HT1080 (cell line): ENCODE data around the gene MAP3K19. TPM values are rescaled to one million over a fixed set of nuclear protein-coding genes. Genes with fewer than 3 reads are reported as not detected.
"Not testable (repeated sequence)": the region's sequence is repeated elsewhere in the genome, so short reads cannot be mapped to it uniquely, and the experiment has no call there.

Experiments used
- DNase-seq: peaks from one replicate; pipeline ENCODE4 v3.0.0-alpha.2; 2015; ENCODE audit warnings: low read depth
- polyA plus RNA-seq, 2 experiments: library from polyadenylated mRNA; depleted of rRNA; stranded (reverse); fragments of >200 nt; gene quantifications; 2 replicates each; pipeline ENCODE4 v1.2.3, GENCODE V29; 2015
- total RNA-seq: library from RNA; depleted of rRNA; stranded (reverse); fragments of >200 nt; shearing (Covaris generic); gene quantifications from 2 replicates; pipeline ENCODE4 v1.2.3, GENCODE V29; 2014; rRNA removed

Gene MAP3K19, protein sequence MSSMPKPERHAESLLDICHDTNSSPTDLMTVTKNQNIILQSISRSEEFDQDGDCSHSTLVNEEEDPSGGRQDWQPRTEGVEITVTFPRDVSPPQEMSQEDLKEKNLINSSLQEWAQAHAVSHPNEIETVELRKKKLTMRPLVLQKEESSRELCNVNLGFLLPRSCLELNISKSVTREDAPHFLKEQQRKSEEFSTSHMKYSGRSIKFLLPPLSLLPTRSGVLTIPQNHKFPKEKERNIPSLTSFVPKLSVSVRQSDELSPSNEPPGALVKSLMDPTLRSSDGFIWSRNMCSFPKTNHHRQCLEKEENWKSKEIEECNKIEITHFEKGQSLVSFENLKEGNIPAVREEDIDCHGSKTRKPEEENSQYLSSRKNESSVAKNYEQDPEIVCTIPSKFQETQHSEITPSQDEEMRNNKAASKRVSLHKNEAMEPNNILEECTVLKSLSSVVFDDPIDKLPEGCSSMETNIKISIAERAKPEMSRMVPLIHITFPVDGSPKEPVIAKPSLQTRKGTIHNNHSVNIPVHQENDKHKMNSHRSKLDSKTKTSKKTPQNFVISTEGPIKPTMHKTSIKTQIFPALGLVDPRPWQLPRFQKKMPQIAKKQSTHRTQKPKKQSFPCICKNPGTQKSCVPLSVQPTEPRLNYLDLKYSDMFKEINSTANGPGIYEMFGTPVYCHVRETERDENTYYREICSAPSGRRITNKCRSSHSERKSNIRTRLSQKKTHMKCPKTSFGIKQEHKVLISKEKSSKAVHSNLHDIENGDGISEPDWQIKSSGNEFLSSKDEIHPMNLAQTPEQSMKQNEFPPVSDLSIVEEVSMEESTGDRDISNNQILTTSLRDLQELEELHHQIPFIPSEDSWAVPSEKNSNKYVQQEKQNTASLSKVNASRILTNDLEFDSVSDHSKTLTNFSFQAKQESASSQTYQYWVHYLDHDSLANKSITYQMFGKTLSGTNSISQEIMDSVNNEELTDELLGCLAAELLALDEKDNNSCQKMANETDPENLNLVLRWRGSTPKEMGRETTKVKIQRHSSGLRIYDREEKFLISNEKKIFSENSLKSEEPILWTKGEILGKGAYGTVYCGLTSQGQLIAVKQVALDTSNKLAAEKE (N-terminal part only)
- total RNA-seq = not detected in 2 replicates
- polyA plus RNA-seq (2015; cell fraction: cytosol; rRNA removed) = not detected in 2 replicates
- not detected in 2 replicates for polyA plus RNA-seq (2015; cell fraction: nucleus; rRNA removed)

DNA sequence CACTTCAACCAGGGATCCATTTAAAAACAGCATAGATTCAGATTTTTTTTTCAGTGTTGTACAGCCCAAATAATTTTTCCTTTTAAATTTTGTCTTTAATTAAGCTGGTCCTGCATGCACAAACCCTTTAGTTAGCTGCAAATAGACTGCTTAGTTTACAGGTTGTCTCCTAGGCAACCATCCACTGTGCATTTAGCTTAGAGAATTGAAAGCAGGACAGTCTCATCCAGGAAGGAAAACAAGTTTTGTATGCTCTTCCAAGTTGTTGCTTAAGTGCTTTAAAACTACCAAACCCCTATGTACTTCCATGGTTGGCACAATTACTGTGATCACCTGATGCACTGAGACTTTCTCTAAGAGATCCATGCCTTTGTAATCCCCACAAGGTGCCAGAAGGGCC lies at the start of gene MAP3K19:
MAP3K19 (minus strand) TSS at position 148 of the 400 bp plus-strand sequence. CDS start 22,800 bp downstream, outside the sequence.
- no peak for DNase-seq

DNA sequence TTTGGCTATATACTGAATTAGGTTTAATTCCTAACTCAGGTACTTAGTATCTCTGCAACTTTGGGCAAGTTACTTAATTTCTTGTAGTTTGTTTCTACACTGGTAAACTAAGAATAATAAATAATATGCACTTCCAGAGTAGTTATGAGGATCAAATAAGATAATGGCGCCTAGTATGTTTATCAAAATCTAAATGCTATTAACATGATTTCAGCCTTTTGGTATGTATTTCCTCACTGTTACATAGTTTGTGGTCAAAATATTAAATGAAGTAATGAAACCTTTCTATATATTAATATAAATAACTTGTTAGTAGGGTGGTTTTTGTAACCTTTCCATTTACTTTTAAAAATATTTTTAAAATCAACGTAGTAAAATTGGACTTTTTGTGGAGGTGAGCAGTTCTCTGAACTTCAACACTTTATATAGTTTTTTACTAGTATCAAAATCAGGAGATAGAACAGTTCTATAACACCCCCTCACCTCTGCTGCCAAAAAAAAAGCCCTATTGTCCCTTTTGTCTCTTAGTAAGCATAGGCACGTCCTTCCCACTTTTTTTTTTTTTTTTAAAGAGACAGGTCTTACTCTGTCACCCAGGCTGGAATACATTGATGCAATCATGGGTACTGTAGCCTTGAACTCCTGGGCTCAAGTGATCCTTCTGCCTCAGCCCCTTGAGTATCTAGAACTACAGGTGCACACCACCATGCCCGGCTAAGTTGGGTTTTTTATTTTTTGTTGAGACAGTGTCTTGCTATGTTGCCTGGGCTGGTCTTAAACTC lies 49.6 kb upstream of the MAP3K19 start:
- DNase-seq = no peak

DNA sequence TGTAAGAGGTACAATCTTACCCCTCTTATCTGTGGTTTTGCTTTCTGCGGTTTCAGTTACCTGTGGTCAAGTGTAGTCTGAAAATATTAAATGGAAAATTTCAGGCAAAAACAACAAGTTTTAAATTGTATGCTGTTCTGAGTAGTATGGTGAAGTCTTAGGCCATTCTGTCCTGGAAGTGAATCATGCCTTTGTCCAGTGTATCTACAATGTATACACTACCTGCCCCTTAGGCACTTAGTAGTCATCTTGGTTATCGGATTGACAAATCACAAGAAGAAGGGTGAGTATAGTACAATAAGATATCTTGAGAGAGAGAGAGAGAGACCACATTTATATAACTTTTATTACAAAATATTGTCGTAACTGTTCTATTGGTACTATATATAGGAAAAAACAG lies 48.3 kb upstream of the MAP3K19 start:
- no peak for DNase-seq

DNA sequence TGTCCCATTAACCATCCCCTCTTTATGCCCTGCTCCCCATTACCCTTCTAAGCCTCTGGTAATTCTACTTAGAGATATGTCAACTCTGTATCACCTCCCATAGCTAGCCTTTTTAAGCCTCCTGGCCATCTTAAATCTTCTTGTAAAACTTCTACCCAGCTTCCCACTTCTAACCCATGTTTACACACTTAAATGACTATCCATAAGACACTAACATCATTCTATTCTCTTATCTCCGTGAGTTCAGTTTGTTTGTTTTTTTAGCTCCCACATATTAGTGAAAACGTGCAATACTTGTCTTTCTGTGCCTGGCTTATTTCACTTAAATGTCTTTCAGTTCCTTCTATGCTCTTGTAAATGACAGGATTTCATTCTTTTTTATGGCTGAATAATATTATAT lies 47.3 kb upstream of the MAP3K19 start:
- no peak for DNase-seq

DNA sequence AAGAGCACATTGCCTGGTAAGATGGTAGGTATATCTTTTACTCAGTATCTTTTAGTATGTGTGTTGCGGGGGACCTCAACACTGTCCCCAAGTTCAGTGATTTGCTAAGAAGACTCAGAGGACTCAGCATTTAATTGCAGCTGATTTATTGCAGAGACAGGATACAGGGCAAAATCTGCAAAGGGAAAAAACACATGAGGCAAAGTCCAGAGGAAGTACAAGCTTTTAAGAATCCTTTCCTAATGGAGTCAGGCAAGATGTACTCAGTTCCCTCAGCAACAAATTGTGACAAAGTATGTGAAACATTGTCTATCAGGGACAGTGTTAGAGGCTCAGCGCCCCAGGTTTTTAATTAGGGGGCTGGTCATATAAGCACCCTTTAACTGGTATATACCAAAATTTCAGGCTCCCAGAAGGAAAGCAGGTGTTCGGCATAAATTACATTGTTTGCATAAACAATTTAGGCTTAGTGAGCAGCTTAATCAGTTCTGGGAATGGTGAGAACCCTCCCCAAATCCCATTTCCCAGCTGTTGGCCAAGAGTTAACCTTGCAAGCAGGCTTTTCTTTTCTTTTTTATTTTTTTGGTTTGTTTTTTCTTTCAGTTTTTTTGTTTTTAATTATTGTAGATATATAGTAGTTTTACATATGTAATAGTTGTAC lies 46.6 kb upstream of the MAP3K19 start:
- DNase-seq = no peak

DNA sequence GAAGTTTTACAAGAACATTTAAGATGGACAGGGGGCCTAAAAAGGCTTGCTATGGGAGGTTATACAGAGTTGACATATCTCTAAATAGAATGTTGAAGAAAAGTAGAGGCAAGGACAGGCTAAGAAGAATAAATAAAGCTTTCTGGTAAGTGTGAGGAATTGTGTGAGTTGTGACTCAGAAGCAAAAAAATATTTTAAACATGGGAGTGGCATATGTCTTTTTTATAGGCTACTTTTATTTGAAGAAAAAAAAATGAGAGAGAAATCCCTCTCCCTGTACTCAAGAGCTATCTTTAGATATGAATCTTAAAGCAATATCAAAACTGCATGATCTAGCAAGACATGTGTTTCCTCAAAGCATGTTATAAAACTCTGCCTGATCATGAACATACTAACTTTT lies 45.9 kb upstream of the MAP3K19 start:
- DNase-seq = no peak

DNA sequence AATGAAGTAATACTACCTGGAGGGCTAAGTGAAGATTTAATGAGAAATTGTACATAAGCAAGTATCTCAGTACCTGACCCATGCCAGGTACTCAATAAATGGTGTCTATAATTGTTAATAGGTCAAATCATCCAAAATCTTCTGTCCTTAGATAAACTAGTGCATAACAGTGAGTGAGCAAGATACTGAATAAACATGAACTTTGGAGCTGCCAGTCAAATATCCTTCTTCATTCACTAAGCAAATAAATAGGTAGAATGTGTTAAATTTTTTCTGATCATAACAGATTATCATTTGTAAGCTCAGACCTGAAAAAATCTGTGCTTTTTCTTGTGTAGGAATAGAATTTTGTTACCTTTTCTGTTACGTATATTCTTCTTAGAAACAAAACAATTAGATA lies 44.4 kb upstream of the MAP3K19 start:
- no peak for DNase-seq

DNA sequence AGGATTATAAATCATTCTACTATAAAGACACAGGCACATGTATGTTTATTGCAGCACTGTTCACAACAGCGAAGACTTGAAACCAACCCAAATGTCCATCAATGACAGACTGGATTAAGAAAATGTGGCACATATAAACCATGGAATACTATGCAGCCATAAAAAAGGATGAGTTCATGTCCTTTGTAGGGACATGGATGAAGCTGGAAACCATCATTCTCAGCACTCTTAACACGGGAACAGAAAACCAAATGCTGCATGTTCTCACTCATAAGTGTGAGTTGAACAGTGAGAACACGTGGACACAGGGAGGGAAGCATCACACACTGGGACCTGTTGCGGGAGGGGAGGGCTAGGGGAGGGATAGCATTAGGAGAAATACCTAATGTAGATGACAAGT lies 42.4 kb upstream of the MAP3K19 start:
- not testable (repeated sequence) for DNase-seq

DNA sequence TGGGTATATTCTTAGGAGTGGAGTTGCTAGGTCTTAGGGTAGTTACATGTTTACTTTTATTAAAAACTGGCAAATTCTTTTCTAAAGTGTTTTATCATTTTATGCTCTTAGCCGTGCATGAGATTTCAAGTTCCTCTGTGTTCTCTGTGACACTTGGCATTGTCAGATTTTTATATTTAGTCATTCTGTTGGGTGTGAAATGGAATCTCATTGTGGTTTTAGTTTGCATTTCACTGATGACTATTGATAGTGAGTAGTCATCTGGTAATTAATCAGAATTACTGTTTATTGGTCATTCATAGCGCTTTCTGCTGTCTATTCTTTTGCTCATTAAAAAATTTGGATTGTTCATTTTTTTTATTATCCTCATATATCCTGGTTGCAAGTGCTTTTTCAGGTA lies 39.0 kb upstream of the MAP3K19 start:
- no peak for DNase-seq

DNA sequence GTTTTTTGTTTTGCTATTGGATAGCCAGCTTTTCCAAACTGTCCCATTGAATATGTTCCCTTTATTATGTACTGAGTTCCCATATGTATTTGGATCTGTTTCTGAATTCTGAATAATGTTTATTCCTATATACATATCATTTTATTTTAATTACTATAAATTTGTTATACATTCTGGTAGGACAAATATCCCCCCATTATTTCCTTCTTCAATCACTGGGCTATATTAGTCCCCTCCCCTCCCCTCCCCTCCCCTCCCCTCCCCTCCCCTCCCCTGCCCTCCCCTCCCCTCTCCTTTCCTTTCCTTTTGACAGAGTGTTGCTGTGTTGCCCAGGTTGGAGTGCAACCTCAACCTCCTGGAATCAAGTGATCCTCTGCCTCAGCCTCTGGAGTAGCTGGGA lies 31.2 kb upstream of the MAP3K19 start:
- no peak for DNase-seq

DNA sequence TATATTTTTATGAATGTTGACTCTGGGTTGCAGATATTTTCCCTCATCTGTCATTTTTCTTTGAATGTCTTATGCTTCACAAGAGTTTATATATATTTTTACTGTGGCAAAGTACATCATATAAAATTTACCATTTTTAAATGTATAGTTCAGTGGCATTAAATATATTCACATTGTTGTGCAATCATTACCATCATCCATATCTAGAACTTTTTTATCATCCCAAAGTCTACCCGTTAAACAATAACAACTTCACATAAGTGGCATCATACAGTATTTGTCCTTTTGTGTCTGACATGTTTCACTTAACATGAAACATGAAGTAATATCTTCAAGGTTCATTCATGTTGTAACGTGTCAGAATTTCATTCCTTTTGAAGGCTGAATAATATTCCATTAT lies 29.3 kb upstream of the MAP3K19 start:
- DNase-seq = no peak

DNA sequence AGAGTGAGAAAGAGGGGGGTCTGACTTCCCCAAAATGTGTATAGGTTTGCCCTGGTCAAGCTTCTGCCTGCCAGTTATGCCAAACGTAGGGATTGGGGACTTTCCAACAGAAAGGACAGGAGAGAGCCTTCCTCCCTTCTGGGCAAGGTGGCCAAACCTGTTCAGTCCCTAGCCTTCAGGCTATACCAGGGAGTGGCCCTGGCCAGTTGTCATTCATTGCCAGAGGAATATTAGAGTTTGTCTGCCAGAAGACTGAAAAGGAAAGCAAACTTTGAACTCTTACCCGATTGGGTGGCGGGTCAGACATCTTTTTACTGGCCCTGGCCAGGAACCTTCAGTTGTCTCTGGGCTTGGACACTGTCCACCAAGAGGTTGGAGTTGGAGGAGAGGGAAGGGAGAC lies 27.0 kb upstream of the MAP3K19 start:
- no peak for DNase-seq

DNA sequence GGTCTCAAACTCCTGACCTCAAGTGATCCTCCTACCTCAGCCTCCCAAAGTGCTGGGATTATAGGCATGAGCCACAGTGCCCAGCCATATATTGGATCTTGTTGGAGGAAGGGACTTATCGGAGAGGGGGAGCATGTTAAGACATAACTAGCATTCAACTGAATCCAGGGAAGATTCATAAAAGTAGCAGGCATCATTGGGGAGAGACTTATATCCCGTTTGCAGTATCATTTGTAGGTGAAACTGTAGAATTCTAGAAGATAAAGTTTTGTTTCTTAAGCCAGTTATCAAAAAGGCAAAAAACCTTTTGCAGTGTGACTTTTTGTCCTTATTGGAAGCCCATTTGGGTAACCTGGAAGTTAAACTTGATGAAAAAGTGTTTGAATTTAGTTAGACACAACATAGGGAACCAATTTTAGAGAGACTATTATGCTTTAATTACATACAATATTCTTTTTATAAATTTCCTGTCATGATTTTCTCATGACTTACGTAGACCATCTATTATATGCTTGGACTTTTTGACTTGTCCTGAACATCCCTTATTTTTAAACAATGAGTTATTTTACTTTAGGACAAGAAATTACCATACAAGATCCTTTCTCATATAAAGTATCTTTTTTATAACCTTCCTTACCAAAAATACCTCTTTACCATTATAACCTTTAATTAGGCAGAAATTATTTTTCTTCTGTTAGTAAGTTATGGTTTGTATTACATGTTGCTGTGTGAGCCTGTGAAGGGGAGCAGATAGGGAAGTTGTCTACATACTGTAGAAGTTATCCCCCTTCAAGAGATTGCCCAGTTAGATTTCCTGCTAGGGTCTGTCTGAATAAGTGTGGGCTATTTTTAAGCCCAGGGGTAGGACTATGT lies 25.1 kb upstream of the MAP3K19 start:
- DNase-seq = no peak

DNA sequence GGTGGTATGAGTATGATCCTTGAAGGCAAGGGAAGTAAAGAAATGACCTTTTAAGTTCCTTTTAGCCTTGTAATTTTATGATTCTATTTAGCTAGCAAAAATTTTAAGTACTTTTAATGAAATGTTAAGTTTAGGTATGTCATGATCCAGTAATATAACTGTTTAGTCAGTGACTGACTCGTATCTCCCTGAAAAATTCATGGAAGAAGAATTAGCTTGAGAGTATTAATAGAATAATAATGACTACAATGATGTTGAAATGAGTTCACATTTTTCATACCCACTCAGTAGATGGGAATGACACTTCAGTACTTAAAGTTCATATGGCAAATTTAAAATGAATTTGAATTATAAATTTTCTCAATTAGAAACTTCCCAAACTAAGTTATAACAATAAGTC lies 19.5 kb upstream of the MAP3K19 start:
- no peak for DNase-seq

DNA sequence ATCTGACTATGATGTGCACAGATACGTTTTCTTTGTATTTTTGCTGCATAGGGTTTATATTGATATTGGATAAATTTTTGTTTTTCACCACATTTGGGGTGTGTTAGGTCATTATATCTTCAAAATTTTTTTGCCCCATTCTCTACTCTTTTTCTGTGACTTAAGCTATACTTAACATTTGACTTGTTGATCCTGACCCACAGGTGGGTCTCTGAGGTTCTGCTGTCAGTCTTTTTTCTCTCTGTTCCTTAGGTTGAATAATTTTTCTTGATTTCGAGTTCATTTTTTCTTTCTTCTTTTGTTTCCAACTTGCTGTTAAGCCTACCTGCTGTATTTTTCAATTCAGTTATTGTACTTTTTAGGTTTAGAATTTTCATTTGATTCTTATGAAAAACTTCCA lies 16.9 kb upstream of the MAP3K19 start:
- DNase-seq = no peak

DNA sequence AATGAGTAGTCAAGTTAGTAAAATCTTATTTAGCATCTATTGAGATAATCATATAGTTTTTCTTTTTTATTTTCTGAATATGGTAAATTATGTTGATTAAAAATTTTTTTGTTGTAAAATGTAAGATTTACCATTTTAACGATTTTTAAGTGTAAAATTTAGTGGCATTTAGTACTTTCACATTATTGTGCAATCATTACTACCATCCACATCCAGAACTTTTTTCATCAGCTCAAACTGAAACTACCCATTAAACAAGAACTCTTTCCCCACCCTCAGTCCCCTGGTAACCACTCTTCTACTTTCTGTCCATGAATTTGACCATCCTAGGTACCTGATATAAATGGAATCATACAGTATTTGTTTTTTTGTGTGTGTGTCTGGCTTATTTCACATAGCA lies 16.0 kb upstream of the MAP3K19 start:
- DNase-seq = no peak

DNA sequence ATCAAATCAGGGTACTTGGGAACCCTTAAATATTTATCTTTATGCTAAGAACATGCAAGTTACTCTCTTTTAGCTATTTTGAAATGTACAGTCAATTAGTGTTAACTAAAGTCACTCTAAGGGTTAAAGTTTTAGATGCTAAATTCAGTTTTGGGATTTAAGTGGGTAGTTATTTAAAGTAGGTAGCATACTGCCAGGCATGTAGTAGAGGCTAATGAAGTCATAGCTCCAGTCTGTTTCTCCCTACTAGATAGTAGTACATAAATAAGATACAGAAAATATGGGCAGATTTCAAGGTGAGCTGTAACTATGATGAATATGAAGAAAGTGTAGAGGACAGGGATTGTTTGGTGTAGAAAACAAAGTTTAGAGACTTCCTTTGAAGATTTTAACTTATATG lies 12.3 kb upstream of the MAP3K19 start:
- DNase-seq = no peak

DNA sequence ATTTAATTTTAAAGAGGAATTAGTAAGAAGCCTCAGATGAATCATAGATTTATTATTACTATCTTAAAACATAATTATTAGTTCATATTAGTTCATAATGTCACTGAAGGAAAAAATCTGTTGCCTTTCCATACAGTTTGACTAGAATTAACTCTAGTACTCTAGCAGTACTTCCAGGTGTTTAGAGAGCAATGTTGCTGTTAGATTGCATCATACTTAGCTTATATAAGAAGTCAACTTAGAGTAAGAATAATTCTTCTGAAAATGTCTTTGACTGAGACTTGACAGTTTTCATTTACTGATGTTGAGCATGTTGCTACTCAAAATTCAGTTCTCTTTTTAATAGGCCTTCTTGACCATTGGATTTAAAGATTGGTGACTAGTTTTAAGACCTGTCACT lies 9.5 kb upstream of the MAP3K19 start:
- DNase-seq = no peak

DNA sequence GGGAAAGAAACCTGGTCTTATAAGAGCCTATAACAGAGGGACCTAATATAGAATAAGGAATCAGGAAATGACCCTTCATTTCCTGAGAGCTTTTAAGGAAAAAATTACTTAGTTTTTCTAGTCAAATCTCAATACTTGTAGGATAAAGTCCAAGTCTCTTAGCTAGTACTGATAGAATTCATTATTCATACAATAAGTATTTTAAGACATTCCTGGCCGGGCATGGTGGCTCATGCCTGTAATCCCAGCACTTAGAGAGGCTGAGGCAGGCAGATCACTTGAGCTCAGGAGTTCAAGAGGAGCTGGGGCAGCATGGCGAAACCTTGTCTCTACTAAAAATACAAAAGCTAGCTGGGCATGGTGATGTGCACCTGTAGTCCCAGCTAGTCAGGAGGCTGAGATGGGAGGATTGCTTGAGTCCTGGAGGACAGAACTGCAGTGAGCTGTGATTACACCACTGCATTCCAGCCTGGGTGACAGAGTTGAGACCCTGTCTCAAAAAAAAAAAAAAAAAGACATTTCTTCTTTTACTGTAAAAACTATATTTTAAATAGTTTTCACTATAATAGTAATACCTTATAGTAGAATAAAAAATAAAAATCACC lies 8.0 kb upstream of the MAP3K19 start:
- DNase-seq = peak; percentile 18
